ENCODE data around the gene NUP88. TPM values are rescaled to one million over a fixed set of nuclear protein-coding genes. Genes with fewer than 3 reads are reported as not detected.

The NUP88 gene
- total and polyA plus RNA-seq, 10 of the 15 experiments (the other 5 are each of a cell fraction or from before 2014, with no cell fraction given): 110 to 244 (median 188) TPM

GRCh38 chr17:5419356-5419958, at the start of gene NUP88 (continued):
- no peak for TF ChIP-seq CUX1 (IDR thresholded peaks at IDR 0.05; ENCODE audit: insufficient replicate concordance, low read depth, low read length)
- TF ChIP-seq ZNF622 (IDR thresholded peaks at IDR 0.05): no peak
- no peak for TF ChIP-seq ASH2L (IDR thresholded peaks at IDR 0.05; ENCODE audit: borderline replicate concordance, low read depth)
- peak; percentile 9; the same call in 1 of the 2 replicates for TF ChIP-seq PAX5 (IDR thresholded peaks at IDR 0.05; ENCODE audit: borderline replicate concordance, low read depth, low read length)
- 0 out of 2 replicates have a peak, but pooled peaks have one; percentile 12 for TF ChIP-seq TBL1XR1 (IDR thresholded peaks at IDR 0.05; ENCODE audit: low read depth, low read length)

- intact Hi-C loops (cut with micrococcal nuclease; ENCODE audit: unreplicated experiment): no loop called here
- Histone ChIP-seq H3K79me2 (ENCODE audit: control insufficient read depth, insufficient read depth, low read length) (peaks cover 58% of the 10 kb centered on the region), H3K9ac (ENCODE audit: control insufficient read depth, insufficient read depth, low read length) (peak overlapping the region; percentile 92), H3K4me1 (ENCODE audit: control insufficient read depth, insufficient read depth, low read length) (no peaks in the 10 kb centered on the region), H3K36me3 (ENCODE audit: control insufficient read depth in 2 of 2, insufficient read depth in 2 of 2, low read length in 1 of 2) (peaks cover 0 to 8% of the 10 kb centered on the region in 2 experiments), H4K20me1 (ENCODE audit: control insufficient read depth, insufficient read depth) (no peaks in the 10 kb centered on the region), H3K27ac (ENCODE audit: control insufficient read depth, insufficient read depth) (peak overlapping the region; percentile 76), H3K4me3 (peak overlapping the region; percentile 87), H3K27me3 (replicated peaks in 1 of 2; ENCODE audit: control insufficient read depth in 2 of 2, insufficient read depth in 2 of 2, low read length in 1 of 2) (no peaks in the 10 kb centered on the region), H2AFZ (ENCODE audit: control insufficient read depth, low read depth, low read length) (peak overlapping the region; percentile 62), H3K9me3 (replicated peaks; ENCODE audit: control insufficient read depth, insufficient read depth, low read length) (no peaks in the 10 kb centered on the region), H3K4me2 (ENCODE audit: control insufficient read depth, insufficient read depth) (peak overlapping the region; percentile 79)
- ATAC-seq: peak; percentile 25
- no peak for DNase-seq (ENCODE audit: low read depth, low spot score)
- SMC1A ChIA-PET (ENCODE audit: uncharacterized antibody, unreplicated experiment): interaction anchor here (0.6 to 1.3 kb wide), 4 partner anchors 17 to 905 kb away, joined by 3 read pairs; partner anchors contain the start of gene C1QBP
- CTCF ChIA-PET: interaction anchor here (0.6 to 1.4 kb wide), 4 partner anchors 11 to 360 kb away, joined by 4 to 5 read pairs (median 4); no protein-coding TSS in a partner anchor
- RAD21 ChIA-PET (ENCODE audit: unreplicated experiment): no interaction called here
- FAIRE-seq: no peak
- in situ Hi-C loops (cut with MboI): no loop called here
- BruUV-seq (replicated peaks): no TSS peak
- POLR2A ChIA-PET: interaction anchor here (1.2 to 2.3 kb wide), 3 partner anchors 17 to 29 kb away, joined by 4 to 7 read pairs (median 6); partner anchors contain the start of gene C1QBP
- under 1% methylated on average over 11 of the region's 17 CpGs for WGBS (ENCODE audit: insufficient coverage, insufficient replicate concordance, low lambda C conversion rate, missing lambda C conversion rate)
- no peak for TF ChIP-seq POU2F2 (IDR thresholded peaks at IDR 0.05; ENCODE audit: borderline replicate concordance, low read depth, low read length)
- no peak for TF ChIP-seq PML (IDR thresholded peaks at IDR 0.05; ENCODE audit: low read length)
- no peak for TF ChIP-seq EGR1 (IDR thresholded peaks at IDR 0.05; ENCODE audit: borderline replicate concordance in 1 of 2, low read depth in 2 of 2, low read length in 2 of 2)
- no peak for TF ChIP-seq BCLAF1 (IDR thresholded peaks at IDR 0.05)
- TF ChIP-seq SPI1 (IDR thresholded peaks at IDR 0.05; ENCODE audit: borderline replicate concordance, insufficient read depth, low read depth, low read length): no peak
- TF ChIP-seq JUNB (IDR thresholded peaks at IDR 0.05): no peak
- no peak for TF ChIP-seq TBL1XR1 (IDR thresholded peaks at IDR 0.05; ENCODE audit: low read depth, low read length)
- no peak for TF ChIP-seq YY1 (IDR thresholded peaks at IDR 0.05; ENCODE audit: low read depth, low read length)
- no peak for TF ChIP-seq ELK1 (IDR thresholded peaks at IDR 0.05; ENCODE audit: low read depth, low read length)
Measured at GRCh38 chr17:5468075-5468473, 48.6 kb upstream of the NUP88 start.

Data from GM12878 (cell line).